GM23338 (cell line): ENCODE results near the gene MDH1. TPM values are rescaled to one million over a fixed set of nuclear protein-coding genes. Genes with fewer than 3 reads are reported as not detected.
"Not testable (repeated sequence)": the region's sequence is repeated elsewhere in the genome, so short reads cannot be mapped to it uniquely, and the experiment has no call there.

Experiments used
- ATAC-seq: fragments of 200-7000 bp; cut with Tn5 transposase; 3 replicates; pipeline ENCODE4 v1.9.1; 2020
- DNase-seq: peaks from one replicate; pipeline ENCODE4 v3.0.0-alpha.2; 2015; ENCODE audit warnings: low spot score
- H2AFZ ChIP-seq: fragments of 200-600 bp; sonication (generic); 2 replicates; pipeline ENCODE4 v1.8.0; 2016; ENCODE audit warnings: antibody characterized with exemption, mild to moderate bottlenecking, moderate library complexity
- H3F3A ChIP-seq: fragments of 200-600 bp; sonication (generic); replicated peaks from 2 replicates; pipeline ENCODE4 v1.8.0; 2017; ENCODE audit warnings: antibody characterized with exemption, mixed run types, low read depth
- H3K27ac ChIP-seq: fragments of 200-600 bp; sonication (generic); 2 replicates; pipeline ENCODE4 v1.6.1; 2016; ENCODE audit warnings: low read depth
- H3K27me3 ChIP-seq: fragments of 200-600 bp; sonication (generic); 2 replicates; pipeline ENCODE4 v1.8.0; 2016; ENCODE audit warnings: mild to moderate bottlenecking, mixed run types, moderate library complexity; ENCODE audit not compliant: insufficient read depth
- H3K36me3 ChIP-seq: fragments of 200-600 bp; sonication (generic); 2 replicates; pipeline ENCODE4 v1.8.0; 2016; ENCODE audit warnings: mild to moderate bottlenecking; ENCODE audit not compliant: insufficient read depth
- H3K4me1 ChIP-seq: fragments of 200-600 bp; sonication (generic); 2 replicates; pipeline ENCODE4 v1.8.0; 2016; ENCODE audit warnings: mild to moderate bottlenecking, moderate library complexity; ENCODE audit not compliant: insufficient read depth
- H3K4me2 ChIP-seq: fragments of 200-600 bp; sonication (generic); 2 replicates; pipeline ENCODE4 v1.7.1; 2017; ENCODE audit warnings: mixed run types
- H3K4me3 ChIP-seq: fragments of 200-600 bp; sonication (generic); 2 replicates; pipeline ENCODE4 v1.6.1; 2016; ENCODE audit warnings: mixed run types
- H3K79me2 ChIP-seq: fragments of 200-600 bp; sonication (generic); replicated peaks from 2 replicates; pipeline ENCODE4 v1.8.0; 2017; ENCODE audit warnings: mild to moderate bottlenecking; ENCODE audit not compliant: insufficient read depth
- H3K9me2 ChIP-seq: fragments of 200-600 bp; sonication (generic); 2 replicates; pipeline ENCODE4 v1.8.0; 2017; ENCODE audit not compliant: insufficient read depth
- H4K20me1 ChIP-seq: fragments of 200-600 bp; sonication (generic); replicated peaks from 2 replicates; pipeline ENCODE4 v1.8.0; 2017; ENCODE audit warnings: mild to moderate bottlenecking; ENCODE audit not compliant: insufficient read depth
- H3K27ac Mint-ChIP-seq: 2 replicates; pipeline ENCODE4 v1.8.0; 2020; ENCODE audit warnings: inconsistent platforms, mild to moderate bottlenecking, moderate library complexity, mixed read lengths
- H3K27me3 Mint-ChIP-seq: 3 replicates; pipeline ENCODE4 v1.8.0; 2022; ENCODE audit warnings: low read depth, mild to moderate bottlenecking, moderate library complexity, mixed read lengths, inconsistent platforms; ENCODE audit not compliant: insufficient read depth, poor library complexity
- H3K36me3 Mint-ChIP-seq: 3 replicates; pipeline ENCODE4 v1.8.0; 2021; ENCODE audit warnings: low read depth, mild to moderate bottlenecking, inconsistent platforms, moderate library complexity, mixed read lengths
- H3K4me1 Mint-ChIP-seq: 3 replicates; pipeline ENCODE4 v1.8.0; 2020; ENCODE audit warnings: mild to moderate bottlenecking, inconsistent platforms, mixed read lengths
- H3K4me3 Mint-ChIP-seq: 3 replicates; pipeline ENCODE4 v1.8.0; 2021; ENCODE audit warnings: moderate library complexity, mild to moderate bottlenecking, inconsistent platforms, mixed read lengths
- H3K9me3 Mint-ChIP-seq: 3 replicates; pipeline ENCODE4 v1.8.0; 2020; ENCODE audit warnings: moderate library complexity, mild to moderate bottlenecking, inconsistent platforms, mixed read lengths
- CREB1 ChIP-seq: fragments of 250-450 bp; sonication (Bioruptor Pico); IDR thresholded peaks from 2 replicates; pipeline ENCODE4 v1.5.0; 2020; ENCODE audit warnings: low read depth, mild to moderate bottlenecking, moderate library complexity
- ETS1 ChIP-seq: IDR thresholded peaks from 2 replicates; pipeline ENCODE4 v1.6.1; 2016; ENCODE audit warnings: antibody characterized with exemption
- EZH2phosphoT487 ChIP-seq: fragments of 200-600 bp; sonication (generic); IDR thresholded peaks from one replicate; pipeline ENCODE4 v1.8.1; 2018; ENCODE audit warnings: antibody characterized with exemption; ENCODE audit not compliant: unreplicated experiment
- JUNB ChIP-seq: IDR thresholded peaks from one replicate; pipeline ENCODE4 v1.6.1; 2016; ENCODE audit warnings: antibody characterized with exemption; ENCODE audit not compliant: unreplicated experiment
- NANOG ChIP-seq: IDR thresholded peaks from 2 replicates; pipeline ENCODE4 v1.6.1; 2016; ENCODE audit warnings: antibody characterized with exemption, borderline replicate concordance
- REST ChIP-seq: IDR thresholded peaks from one replicate; pipeline ENCODE4 v1.6.1; 2018; ENCODE audit warnings: antibody characterized with exemption; ENCODE audit not compliant: unreplicated experiment
- STAT1 ChIP-seq: IDR thresholded peaks from one replicate; pipeline ENCODE4 v1.6.1; 2016; ENCODE audit warnings: antibody characterized with exemption; ENCODE audit not compliant: unreplicated experiment
- ZNF114 ChIP-seq: fragments of 250-450 bp; sonication (Bioruptor Pico); IDR thresholded peaks from 2 replicates; pipeline ENCODE4 v1.5.0; 2020; ENCODE audit warnings: mild to moderate bottlenecking, moderate library complexity
- ZNF331 ChIP-seq: fragments of 250-450 bp; sonication (Bioruptor Pico); IDR thresholded peaks from 2 replicates; pipeline ENCODE4 v1.5.0; 2020; ENCODE audit warnings: low read depth, mild to moderate bottlenecking, moderate library complexity
- ZNF462 ChIP-seq: fragments of 250-450 bp; sonication (Bioruptor Pico); IDR thresholded peaks from 2 replicates; pipeline ENCODE4 v1.5.0; 2020; ENCODE audit warnings: mild to moderate bottlenecking, moderate library complexity
- polyA plus RNA-seq: library from polyadenylated mRNA; unstranded; fragments of >200 nt; fragmentation: Nextera tagmentation; extraction: Ambion mirVana; gene quantifications from 2 replicates; pipeline ENCODE4 v1.2.1, GENCODE V29; 2016
- total RNA-seq: library from RNA; depleted of rRNA; stranded (reverse); fragments of >200 nt; shearing (Covaris generic); gene quantifications from 2 replicates; pipeline ENCODE4 v1.2.3, GENCODE V29; 2014

The MDH1 gene
- total and polyA plus RNA-seq, 2 experiments from 2014 or later, result 275 to 503 TPM

GRCh38 chr2:63608865-63609264 lies 20.1 kb downstream of the MDH1 start:
- DNase-seq, H3K27me3 ChIP-seq, H3K4me3 ChIP-seq, H3K79me2 ChIP-seq, H4K20me1 ChIP-seq, H3K4me3 Mint-ChIP-seq, H3K9me2 ChIP-seq, H3F3A ChIP-seq, H3K27me3 Mint-ChIP-seq, ATAC-seq, H2AFZ ChIP-seq, H3K4me2 ChIP-seq: not testable (repeated sequence)
- Histone ChIP-seq H3K4me1 (peaks cover 13% of the 10 kb centered on the region; the same call in 1 of the 2 replicates), H3K27ac (peak overlapping the region; percentile 51; the same call in 1 of the 2 replicates), H3K36me3 (peaks cover 34% of the 10 kb centered on the region)
- Mint-ChIP-seq H3K4me1 (peaks cover 18% of the 10 kb centered on the region), H3K27ac (peak overlapping the region; percentile 83; the same call in 1 of the 2 replicates), H3K9me3 (peaks cover 14% of the 10 kb centered on the region; the same call in 2 of the 3 replicates), H3K36me3 (peaks cover 74% of the 10 kb centered on the region)

- no peak for DNase-seq
- TF ChIP-seq JUNB (no peak), CREB1 (CRISPR knock-in tag) (no peak), ZNF114 (CRISPR knock-in tag) (no peak), STAT1 (no peak), ZNF462 (no peak), ZNF331 (no peak), REST (no peak), EZH2phosphoT487 (no peak), ETS1 (no peak), NANOG (no peak)
These were observed 21.8 kb downstream of the MDH1 start for GRCh38 chr2:63610525-63610924.

More at GRCh38 chr2:63610525-63610924, 21.8 kb downstream of the MDH1 start:
- peaks cover 14% of the 10 kb centered on the region; the same call in 1 of the 2 replicates for H3K4me1 ChIP-seq
- Mint-ChIP-seq H3K27ac (no peak overlapping the region), H3K36me3 (peaks cover 61% of the 10 kb centered on the region), H3K9me3 (peaks cover 14% of the 10 kb centered on the region; the same call in 2 of the 3 replicates), H3K27me3 (peaks cover 11% of the 10 kb centered on the region), H3K4me1 (peaks cover 33% of the 10 kb centered on the region), H3K4me3 (no peak overlapping the region)
- H3K79me2 ChIP-seq, result no peaks in the 10 kb centered on the region; the same call in 1 of the 2 replicates
- H3K4me2 ChIP-seq, result no peak overlapping the region
- peaks cover 5% of the 10 kb centered on the region; the same call in 1 of the 2 replicates for H3F3A ChIP-seq
- no peak overlapping the region for H3K27ac ChIP-seq
- no peaks in the 10 kb centered on the region for H3K9me2 ChIP-seq
- peaks cover 17% of the 10 kb centered on the region; the same call in 1 of the 2 replicates for H3K36me3 ChIP-seq
- no peak for ATAC-seq
- H4K20me1 ChIP-seq, result no peaks in the 10 kb centered on the region; the same call in 1 of the 2 replicates
- H2AFZ ChIP-seq, result no peak overlapping the region
- H3K4me3 ChIP-seq, result no peak overlapping the region
- no peaks in the 10 kb centered on the region for H3K27me3 ChIP-seq
